ENCODE results near the gene VAMP1. TPM values are rescaled to one million over a fixed set of nuclear protein-coding genes. Genes with fewer than 3 reads are reported as not detected.
A peak's percentile ranks its signal among the peaks of the same experiment; 100 is the strongest.

VAMP1 gene
- total and polyA plus RNA-seq, 2 donors (not counting 3 experiments of a cell fraction or from before 2014, with no cell fraction given) = 7.0 to 9.0 TPM

GRCh38 chr12:6469609-6470374 lies 685 bp downstream of the VAMP1 start:
- Histone ChIP-seq H2AFZ (ENCODE audit: low read depth, low read length) (peak overlapping the region; percentile 94), H3K27ac (ENCODE audit: insufficient read depth, low read depth, low read length) (no peak overlapping the region), H3K9me1 (replicated peaks; ENCODE audit: control insufficient read depth, extremely low read depth, insufficient read depth, low read length) (no peaks in the 10 kb centered on the region), H3K27me3 (ENCODE audit: control insufficient read depth in 2 of 2, insufficient read depth in 2 of 2, low read length in 2 of 2) (peaks cover 0 to 5% of the 10 kb centered on the region in 2 experiments), H3K9me3 (replicated peaks; ENCODE audit: control insufficient read depth, insufficient read depth, low read length) (no peaks in the 10 kb centered on the region), H3K79me2 (ENCODE audit: control insufficient read depth, insufficient read depth, low read length) (peaks cover 2% of the 10 kb centered on the region), H3K9ac (replicated peaks; ENCODE audit: extremely low read depth, insufficient read depth, low read length) (peak overlapping the region; percentile 70), H3K4me2 (ENCODE audit: insufficient read depth, low read length) (peak overlapping the region; percentile 48), H3K4me3 (replicated peaks in 1 of 3; ENCODE audit: insufficient read depth in 1 of 3, low read depth in 1 of 3, low read length in 3 of 3) (peak overlapping the region; percentile 67 to 84 (median 71)), H4K20me1 (replicated peaks; ENCODE audit: control insufficient read depth, extremely low read depth, insufficient read depth, low read length) (no peaks in the 10 kb centered on the region), H3K36me3 (ENCODE audit: control insufficient read depth in 2 of 2, extremely low read depth in 1 of 2, insufficient read depth in 2 of 2, low read length in 2 of 2) (peaks cover 0 to 4% of the 10 kb centered on the region in 2 experiments), H3K4me1 (ENCODE audit: control insufficient read depth, extremely low read depth, insufficient read depth, low read length) (peaks cover 16% of the 10 kb centered on the region)
- TF ChIP-seq CTCF (IDR thresholded peaks at IDR 0.05; ENCODE audit: extremely low read depth in 1 of 2, insufficient read depth in 1 of 2, low read depth in 1 of 2, low read length in 2 of 2) (no peak), GATA2 (IDR thresholded peaks at IDR 0.05; ENCODE audit: insufficient read depth, insufficient read length, low read depth, low read length) (no peak), FOS (IDR thresholded peaks at IDR 0.05; ENCODE audit: borderline replicate concordance, insufficient read depth, low read length) (no peak), EZH2 (IDR thresholded peaks at IDR 0.05; ENCODE audit: borderline replicate concordance, low read depth, low read length, severe bottlenecking) (no peak), JUN (IDR thresholded peaks at IDR 0.05; ENCODE audit: borderline replicate concordance, insufficient read depth, insufficient read length, low read depth) (no peak), POLR2A (IDR thresholded peaks at IDR 0.05; ENCODE audit: low read depth, low read length) (no peak), MAX (IDR thresholded peaks at IDR 0.05; ENCODE audit: insufficient read depth, insufficient read length) (no peak), POLR2AphosphoS5 (IDR thresholded peaks at IDR 0.05; ENCODE audit: insufficient read depth, low read depth, low read length) (no peak), MYC (IDR thresholded peaks at IDR 0.05; ENCODE audit: low read depth, low read length) (no peak)
- intact Hi-C loops (cut with micrococcal nuclease) (loop anchor here (1.0 to 5.0 kb wide), 4 partner anchors 12 to 147 kb away; partner anchors contain the start of gene NCAPD2), dilution Hi-C loops (cut with MboI; ENCODE audit: extremely low pct_ligation_motif_present, low sequenced_read_pairs) (no loop called here)
- ChIA-PET CTCF (interaction anchor here (0.8 to 5.2 kb wide), 7 partner anchors 11 to 147 kb away, joined by 3 to 33 read pairs (median 7); partner anchors contain the start of genes GAPDH and MRPL51), POLR2A (interaction anchor here (0.6 to 2.8 kb wide), 22 partner anchors 9 to 259 kb away, joined by 3 to 25 read pairs (median 5); partner anchors contain the start of genes GAPDH, LTBR, MRPL51 and TAPBPL)
- BruUV-seq (replicated peaks) = no TSS peak
- no peak for DNase-seq (ENCODE audit: low read depth, low spot score)
- FAIRE-seq = peak; percentile 33

All from endothelial cell of umbilical vein (primary cell).